Keratinocyte (primary cell): ENCODE measurements around the gene PXYLP1. TPM values are rescaled to one million over a fixed set of nuclear protein-coding genes. Genes with fewer than 3 reads are reported as not detected.

Experiments used
- DNase-seq: peaks from one replicate; pipeline ENCODE4 v3.0.0-alpha.2; 2011; ENCODE audit warnings: low read depth, missing footprints, low spot score
- FAIRE-seq: peaks from 2 replicates; lab custom pipeline; 2011; peaks lifted over from hg19 to GRCh38; lab: Jason Lieb, UNC
- H2AFZ ChIP-seq: 2 replicates; pipeline ENCODE4 v1.6.0; 2012; ENCODE audit warnings: low read length, control low read depth, inconsistent platforms; ENCODE audit not compliant: control insufficient read depth
- H3K27ac ChIP-seq: 2 replicates; pipeline ENCODE4 v1.5.1; 2011; ENCODE audit warnings: low read length; ENCODE audit not compliant: control insufficient read depth, insufficient read depth
- H3K27me3 ChIP-seq: 3 replicates; pipeline ENCODE4 v1.6.0; 2011; ENCODE audit warnings: low read length; ENCODE audit not compliant: control insufficient read depth, insufficient read depth; ENCODE audit errors: extremely low read depth
- H3K36me3 ChIP-seq, 2 experiments: 2 replicates in 1 of 2; 3 replicates in 1 of 2; pipeline ENCODE4 v1.5.1; 2011; ENCODE audit warnings: low read length in 2 of 2, mild to moderate bottlenecking in 1 of 2; ENCODE audit not compliant: control insufficient read depth in 2 of 2, insufficient read depth in 2 of 2; ENCODE audit errors: extremely low read depth in 1 of 2
- H3K4me1 ChIP-seq: 3 replicates; pipeline ENCODE4 v1.5.1; 2011; ENCODE audit warnings: low read length; ENCODE audit not compliant: control insufficient read depth, insufficient read depth; ENCODE audit errors: extremely low read depth
- H3K4me2 ChIP-seq: 3 replicates; pipeline ENCODE4 v1.6.0; 2011; ENCODE audit warnings: low read depth, low read length; ENCODE audit not compliant: control insufficient read depth, insufficient read depth; ENCODE audit errors: extremely low read depth
- H3K4me3 ChIP-seq, 3 experiments: fragments of 200-600 bp in 1 of 3; sonication (generic) in 1 of 3; 2 replicates in 2 of 3; 3 replicates in 1 of 3; pipeline ENCODE4 v1.5.1; 2011 to 2016; ENCODE audit warnings: low read length in 3 of 3, mild to moderate bottlenecking in 3 of 3, control low read depth in 2 of 3, inconsistent platforms in 1 of 3, low read depth in 1 of 3, mixed read lengths in 1 of 3, mixed run types in 1 of 3, moderate library complexity in 1 of 3; ENCODE audit not compliant: control insufficient read depth in 2 of 3, insufficient read depth in 2 of 3; ENCODE audit errors: extremely low read depth in 1 of 3
- H3K79me2 ChIP-seq: 2 replicates; pipeline ENCODE4 v1.6.0; 2012; ENCODE audit warnings: low read length; ENCODE audit not compliant: control insufficient read depth, insufficient read depth
- H3K9ac ChIP-seq: 3 replicates; pipeline ENCODE4 v1.6.0; 2011; ENCODE audit warnings: low read length; ENCODE audit not compliant: control insufficient read depth, insufficient read depth; ENCODE audit errors: extremely low read depth
- H3K9me1 ChIP-seq: 3 replicates; pipeline ENCODE4 v1.6.0; 2011; ENCODE audit warnings: low read length; ENCODE audit not compliant: control insufficient read depth, insufficient read depth; ENCODE audit errors: extremely low read depth
- H3K9me3 ChIP-seq: 2 replicates; pipeline ENCODE4 v1.5.1; 2012; ENCODE audit warnings: low read depth, low read length; ENCODE audit not compliant: control insufficient read depth
- H4K20me1 ChIP-seq: 3 replicates; pipeline ENCODE4 v1.6.0; 2011; ENCODE audit warnings: low read length; ENCODE audit not compliant: control insufficient read depth, insufficient read depth; ENCODE audit errors: extremely low read depth
- CTCF ChIP-seq, 3 experiments: IDR thresholded peaks in 1 of 3; conservative IDR thresholded peaks in 1 of 3; optimal IDR thresholded peaks in 1 of 3; 2 replicates in 2 of 3; 3 replicates in 1 of 3; pipeline versions ENCODE3 to v1.5.1; 2011; ENCODE audit warnings: low read length in 3 of 3, mild to moderate bottlenecking in 3 of 3, moderate library complexity in 2 of 3, control low read depth in 1 of 3, inconsistent platforms in 1 of 3; ENCODE audit not compliant: insufficient read depth in 2 of 3; ENCODE audit errors: extremely low read depth in 1 of 3
- EZH2 ChIP-seq: IDR thresholded peaks from one replicate; pipeline ENCODE4 v1.6.1; 2012; ENCODE audit warnings: inconsistent platforms, mild to moderate bottlenecking, low read length, moderate library complexity
- dilution Hi-C: fragments of 300-500 bp; cut with MboI; formaldehyde crosslinking; loops from one replicate; pipeline ENCODE4 v1.7.0; 2020; ENCODE audit warnings: low sequenced_read_pairs; ENCODE audit not compliant: extremely low pct_ligation_motif_present
- polyA plus RNA-seq, 5 experiments: library from polyadenylated mRNA; depleted of rRNA in 3 of 5; stranded (reverse) in 3 of 5; stranded (forward) in 1 of 5; unstranded in 1 of 5; fragments of >200 nt; gene quantifications; 1 replicate in 1 of 5; 2 replicates in 3 of 5; 3 replicates in 1 of 5; pipeline versions ENCODE4 v1.2.1 to v1.2.3, GENCODE V29; 2011 to 2012; ENCODE audit warnings: missing spikeins in 2 of 5, low read depth in 1 of 5, low replicate concordance in 1 of 5

PXYLP1 gene
- polyA plus RNA-seq, 1 donor (not counting 4 experiments of a cell fraction or from before 2014, with no cell fraction given), result 3.0 TPM

- no peaks in the 10 kb centered on the region for H3K9me1 ChIP-seq
- no peaks in the 10 kb centered on the region for H4K20me1 ChIP-seq
- H3K27ac ChIP-seq, result no peak overlapping the region
- no peaks in the 10 kb centered on the region for H3K79me2 ChIP-seq
- H3K4me2 ChIP-seq, result no peak overlapping the region
- H3K4me3 ChIP-seq, result no peak overlapping the region
- no peaks in the 10 kb centered on the region for H3K36me3 ChIP-seq
- no peak overlapping the region for H2AFZ ChIP-seq
- peaks cover 7% of the 10 kb centered on the region for H3K4me1 ChIP-seq
- FAIRE-seq (no peak), DNase-seq (no peak)
- dilution Hi-C loops, result no loop called here
- no peak overlapping the region for H3K9ac ChIP-seq
- H3K9me3 ChIP-seq, result no peaks in the 10 kb centered on the region
- peaks cover 2% of the 10 kb centered on the region for H3K27me3 ChIP-seq
- TF ChIP-seq CTCF (optimal IDR thresholded peaks at IDR 0.05 in 1 of 3, IDR thresholded peaks at IDR 0.05 in 1 of 3, conservative IDR thresholded peaks at IDR 0.05 in 1 of 3; ENCODE audit: extremely low read depth in 1 of 3, insufficient read depth in 2 of 3, low read length in 3 of 3), result no peak
- TF ChIP-seq EZH2, result no peak
Measured at GRCh38 chr3:141228395-141228794, 3.2 kb upstream of the PXYLP1 start.

GRCh38 chr3:141229132-141229531 is 2.5 kb upstream of the PXYLP1 start:
- Histone ChIP-seq H3K36me3 (no peaks in the 10 kb centered on the region), H3K9me1 (no peaks in the 10 kb centered on the region), H3K27me3 (peaks cover 2% of the 10 kb centered on the region), H3K79me2 (no peaks in the 10 kb centered on the region), H3K9ac (no peak overlapping the region), H3K4me2 (no peak overlapping the region), H3K9me3 (no peaks in the 10 kb centered on the region), H3K27ac (no peak overlapping the region), H3K4me1 (peaks cover 7% of the 10 kb centered on the region), H2AFZ (no peak overlapping the region), H3K4me3 (no peak overlapping the region), H4K20me1 (no peaks in the 10 kb centered on the region)
- FAIRE-seq, result no peak
- dilution Hi-C loops, result no loop called here
- DNase-seq, result no peak
- TF ChIP-seq EZH2, result no peak
- no peak for TF ChIP-seq CTCF (optimal IDR thresholded peaks at IDR 0.05 in 1 of 3, IDR thresholded peaks at IDR 0.05 in 1 of 3, conservative IDR thresholded peaks at IDR 0.05 in 1 of 3; ENCODE audit: extremely low read depth in 1 of 3, insufficient read depth in 2 of 3, low read length in 3 of 3)
